Astrocyte of the cerebellum (primary cell): ENCODE data around the gene PPME1.

Experiments used
- DNase-seq: peaks from one replicate; pipeline ENCODE4 v3.0.0-alpha.2; 2011; ENCODE audit warnings: low read depth
- H3K4me3 ChIP-seq: 2 replicates; pipeline ENCODE4 v1.5.1; 2011; ENCODE audit warnings: mild to moderate bottlenecking, low read depth, low read length, moderate library complexity
- in situ Hi-C: cut with HindIII; loops from 2 replicates; pipeline ENCODE4 v1.10.0; 2017; ENCODE audit warnings: low sequenced_read_pairs
- TF ChIP-seq, protein P1 (sequence below): IDR thresholded peaks from 2 replicates; pipeline ENCODE4 v1.5.1; 2012; ENCODE audit warnings: low read length, low read depth, moderate library complexity, mild to moderate bottlenecking; ENCODE audit errors: missing control alignments

The PPME1 gene

GRCh38 chr11:74255741-74256375 is 84.8 kb downstream of the PPME1 start:
- H3K4me3 ChIP-seq: no peak overlapping the region
- in situ Hi-C loops: loop anchor here (10.0 to 25.0 kb wide), 2 partner anchors 181 to 309 kb away; no protein-coding TSS in a partner anchor
- DNase-seq: peak; percentile 46
- TF ChIP-seq, protein P1, sequence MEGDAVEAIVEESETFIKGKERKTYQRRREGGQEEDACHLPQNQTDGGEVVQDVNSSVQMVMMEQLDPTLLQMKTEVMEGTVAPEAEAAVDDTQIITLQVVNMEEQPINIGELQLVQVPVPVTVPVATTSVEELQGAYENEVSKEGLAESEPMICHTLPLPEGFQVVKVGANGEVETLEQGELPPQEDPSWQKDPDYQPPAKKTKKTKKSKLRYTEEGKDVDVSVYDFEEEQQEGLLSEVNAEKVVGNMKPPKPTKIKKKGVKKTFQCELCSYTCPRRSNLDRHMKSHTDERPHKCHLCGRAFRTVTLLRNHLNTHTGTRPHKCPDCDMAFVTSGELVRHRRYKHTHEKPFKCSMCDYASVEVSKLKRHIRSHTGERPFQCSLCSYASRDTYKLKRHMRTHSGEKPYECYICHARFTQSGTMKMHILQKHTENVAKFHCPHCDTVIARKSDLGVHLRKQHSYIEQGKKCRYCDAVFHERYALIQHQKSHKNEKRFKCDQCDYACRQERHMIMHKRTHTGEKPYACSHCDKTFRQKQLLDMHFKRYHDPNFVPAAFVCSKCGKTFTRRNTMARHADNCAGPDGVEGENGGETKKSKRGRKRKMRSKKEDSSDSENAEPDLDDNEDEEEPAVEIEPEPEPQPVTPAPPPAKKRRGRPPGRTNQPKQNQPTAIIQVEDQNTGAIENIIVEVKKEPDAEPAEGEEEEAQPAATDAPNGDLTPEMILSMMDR: peak; percentile 92

GRCh38 chr11:74256378-74257133 is 85.5 kb downstream of the PPME1 start:
- TF ChIP-seq, protein P1: no peak
- DNase-seq: no peak
- H3K4me3 ChIP-seq: no peak overlapping the region
- in situ Hi-C loops: loop anchor here (10.0 to 25.0 kb wide), 2 partner anchors 181 to 308 kb away; no protein-coding TSS in a partner anchor

DNA sequence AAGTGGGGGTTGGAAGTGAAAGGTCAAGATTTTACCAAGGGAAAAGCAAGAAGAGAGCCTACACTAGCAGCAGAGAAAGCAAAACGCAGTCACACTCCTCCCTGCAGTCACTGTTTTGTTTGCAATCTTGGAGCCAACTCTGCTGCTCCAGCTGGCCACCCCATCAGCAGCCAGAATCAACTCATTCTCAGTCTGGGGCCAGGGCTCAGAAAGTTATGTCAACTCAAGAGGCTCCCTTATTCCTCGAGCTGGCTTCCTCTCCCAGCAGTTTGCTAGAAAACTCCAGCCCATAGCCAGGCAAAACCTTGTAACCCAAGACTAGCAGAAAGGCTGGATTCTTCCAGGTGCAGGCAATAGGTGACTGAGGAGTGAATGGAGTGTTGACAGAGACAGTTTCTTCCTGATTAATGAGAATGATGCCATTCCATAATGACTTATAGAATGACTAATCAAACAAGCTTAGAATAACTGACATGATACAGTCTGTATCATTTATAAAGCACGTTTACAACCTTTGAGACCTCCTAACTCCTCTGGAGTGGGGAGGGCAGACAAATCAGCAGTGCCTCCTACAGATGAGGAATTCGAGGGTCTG is 87.0 kb downstream of the PPME1 start:
- in situ Hi-C loops: loop anchor here (10.0 to 25.0 kb wide), 2 partner anchors 179 to 307 kb away; no protein-coding TSS in a partner anchor
- no peak overlapping the region for H3K4me3 ChIP-seq
- DNase-seq: peak; percentile 36
- TF ChIP-seq, protein P1: no peak

DNA sequence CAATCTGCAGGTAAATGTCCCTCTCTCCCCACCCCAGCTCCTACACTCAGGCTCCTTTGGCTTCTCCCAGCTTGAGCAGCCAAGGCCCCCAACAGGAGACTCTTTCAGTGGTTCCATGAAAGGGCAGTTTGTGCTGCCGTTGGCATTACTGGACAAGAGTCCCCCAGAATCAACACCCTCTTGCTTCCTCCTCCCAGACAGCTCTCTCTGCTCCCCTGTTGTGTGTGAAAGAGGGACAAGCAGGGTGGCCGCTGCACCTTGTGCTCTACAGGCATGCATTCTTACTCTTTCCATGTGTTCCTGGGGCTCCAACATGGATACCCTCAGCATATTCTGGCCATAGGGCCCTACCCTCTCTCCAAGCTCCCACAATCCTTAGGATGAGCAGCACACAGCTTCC is 91.6 kb downstream of the PPME1 start:
- in situ Hi-C loops: loop anchor here (25.0 kb wide), 1 partner anchor 175 kb away; no protein-coding TSS in a partner anchor
- no peak overlapping the region for H3K4me3 ChIP-seq
- no peak for DNase-seq
- TF ChIP-seq, protein P1: no peak

- TF ChIP-seq, protein P1: no peak
- DNase-seq: no peak
- in situ Hi-C loops: loop anchor here (25.0 kb wide), 1 partner anchor 172 kb away; no protein-coding TSS in a partner anchor
- no peak overlapping the region for H3K4me3 ChIP-seq
Observed at GRCh38 chr11:74265256-74265655, 94.2 kb downstream of the PPME1 start.

GRCh38 chr11:74267014-74267413 is 95.9 kb downstream of the PPME1 start:
- TF ChIP-seq, protein P1: no peak
- in situ Hi-C loops: loop anchor here (25.0 kb wide), 1 partner anchor 170 kb away; no protein-coding TSS in a partner anchor
- DNase-seq: no peak
- H3K4me3 ChIP-seq: no peak overlapping the region
